Measurements from ENCODE around the gene GGTLC2. TPM values are rescaled to one million over a fixed set of nuclear protein-coding genes. Genes with fewer than 3 reads are reported as not detected.
"Not testable (repeated sequence)": the region's sequence is repeated elsewhere in the genome, so short reads cannot be mapped to it uniquely, and the experiment has no call there.

Gene GGTLC2
- total RNA-seq, 2 donors from 2014 or later, result not detected

- no peaks in the 10 kb centered on the region for H3K36me3 Mint-ChIP-seq
- H3K9me3 Mint-ChIP-seq, result no peaks in the 10 kb centered on the region
- DNase-seq (ENCODE audit: low spot score in 2 of 2) (no peak), ATAC-seq (no peak)
- H3K27ac Mint-ChIP-seq, result no peak overlapping the region
Measured at GRCh38 chr22:22680396-22680795, 36.0 kb downstream of the GGTLC2 start.

GRCh38 chr22:22681221-22681739 is 36.9 kb downstream of the GGTLC2 start:
- no peak overlapping the region for H3K27ac Mint-ChIP-seq
- ATAC-seq (no peak), DNase-seq (ENCODE audit: low spot score in 2 of 2) (no peak)

DNA sequence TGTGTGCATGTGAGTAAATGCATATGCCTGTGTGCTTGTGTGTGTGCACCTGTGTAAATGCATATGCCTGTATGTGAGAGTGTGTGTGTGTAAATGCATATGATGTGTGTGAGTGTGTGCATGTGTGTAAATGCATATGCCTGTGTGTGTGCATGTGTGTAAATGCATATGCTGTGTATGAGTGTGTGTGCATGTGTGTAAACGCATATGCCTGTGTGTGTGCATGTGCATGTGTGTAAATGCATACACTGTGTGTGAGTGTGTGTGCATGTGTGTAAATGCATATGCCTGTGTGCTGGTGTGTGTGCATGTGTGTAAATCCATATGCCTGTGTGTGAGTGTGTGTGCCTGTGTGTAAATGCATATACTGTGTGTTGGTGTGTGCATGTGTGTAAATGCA is 37.8 kb downstream of the GGTLC2 start:
- Mint-ChIP-seq H3K9me3 (no peaks in the 10 kb centered on the region), H3K36me3 (no peaks in the 10 kb centered on the region), H3K27ac (no peak overlapping the region)
- no peak for DNase-seq (ENCODE audit: low spot score in 2 of 2)
- no peak for ATAC-seq

More at GRCh38 chr22:22681221-22681739, 36.9 kb downstream of the GGTLC2 start:
- no peaks in the 10 kb centered on the region for H3K9me3 Mint-ChIP-seq
- no peaks in the 10 kb centered on the region for H3K36me3 Mint-ChIP-seq

DNA sequence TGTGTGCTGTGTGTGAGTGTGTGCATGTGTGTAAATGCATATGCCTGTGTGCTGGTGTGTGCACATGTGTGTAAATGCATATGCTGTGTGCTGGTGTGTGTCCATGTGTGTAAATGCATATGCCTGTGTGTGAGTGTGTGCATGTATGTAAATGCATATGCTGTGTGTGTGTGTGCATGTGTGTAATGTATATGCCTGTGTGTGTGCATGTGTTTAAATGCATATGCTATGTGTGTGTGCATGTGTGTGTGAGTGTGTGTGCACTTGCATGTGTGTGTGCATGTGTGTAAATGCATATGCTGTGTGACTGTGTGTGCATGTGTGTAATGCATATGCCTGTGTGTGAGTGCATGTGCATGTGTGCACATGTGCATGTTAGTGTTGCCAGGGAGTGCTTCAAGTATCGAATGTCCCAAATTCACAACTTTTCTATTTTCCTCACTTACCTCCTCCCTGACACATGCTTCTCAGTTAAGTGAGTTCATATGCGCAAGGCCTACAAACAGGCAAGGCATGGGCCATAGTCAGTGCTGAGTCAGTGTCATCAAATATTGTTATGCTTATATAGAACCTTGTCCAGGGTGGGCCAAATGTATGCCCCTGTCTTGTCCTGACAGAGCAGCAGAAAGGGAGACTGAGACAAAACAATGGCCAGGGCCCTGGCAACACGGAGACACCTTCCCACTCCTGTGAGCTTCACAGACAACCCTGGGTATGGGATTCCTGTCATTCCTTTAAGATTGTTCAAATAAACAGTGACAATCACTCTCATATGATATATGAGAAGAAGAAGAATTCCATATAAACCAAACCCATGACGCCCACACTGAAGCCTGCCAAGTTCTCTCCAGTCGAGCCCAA is 38.6 kb downstream of the GGTLC2 start:
- ATAC-seq, result no peak
- H3K36me3 Mint-ChIP-seq, result no peaks in the 10 kb centered on the region
- peak in 1 of 2 donors; percentile 31 for DNase-seq (ENCODE audit: low spot score in 2 of 2)
- H3K27ac Mint-ChIP-seq, result no peak overlapping the region
- no peaks in the 10 kb centered on the region for H3K9me3 Mint-ChIP-seq

DNA sequence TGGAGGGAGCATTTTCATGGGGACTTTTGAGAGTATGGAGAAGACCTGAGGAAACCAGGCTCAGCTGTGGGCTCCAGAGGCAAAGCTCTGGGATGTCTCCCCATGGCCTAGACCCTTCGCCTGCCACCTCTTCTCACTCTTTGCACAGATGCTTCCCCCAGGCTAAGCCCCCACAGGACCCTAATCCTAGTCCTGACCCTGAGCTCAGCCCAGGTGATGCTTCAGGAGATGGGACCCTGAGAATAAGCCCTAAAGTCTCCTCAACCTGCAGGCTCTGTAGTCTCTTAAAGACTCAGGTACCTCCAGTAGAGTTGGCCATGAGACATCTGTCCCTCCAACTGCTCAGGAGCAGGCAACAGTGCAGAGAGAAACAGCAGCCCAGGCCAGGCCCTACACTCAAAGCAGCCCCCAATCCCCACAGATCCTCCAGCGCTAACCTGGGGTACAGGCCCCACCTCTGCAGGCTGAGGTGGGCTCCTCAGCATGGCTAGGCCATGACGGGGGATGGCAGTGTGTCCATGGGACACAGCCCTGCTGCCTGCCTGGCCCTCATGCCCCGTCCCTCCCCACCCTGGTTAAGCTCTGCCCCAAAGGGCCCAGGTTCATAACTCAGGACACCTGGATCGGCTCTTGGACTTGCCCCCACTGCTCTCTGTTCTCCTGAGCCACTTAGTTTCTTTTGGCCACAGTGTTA is 39.4 kb downstream of the GGTLC2 start:
- no peak for ATAC-seq
- no peaks in the 10 kb centered on the region for H3K36me3 Mint-ChIP-seq
- no peaks in the 10 kb centered on the region for H3K9me3 Mint-ChIP-seq
- no peak for DNase-seq (ENCODE audit: low spot score in 2 of 2)
- H3K27ac Mint-ChIP-seq, result no peak overlapping the region

DNA sequence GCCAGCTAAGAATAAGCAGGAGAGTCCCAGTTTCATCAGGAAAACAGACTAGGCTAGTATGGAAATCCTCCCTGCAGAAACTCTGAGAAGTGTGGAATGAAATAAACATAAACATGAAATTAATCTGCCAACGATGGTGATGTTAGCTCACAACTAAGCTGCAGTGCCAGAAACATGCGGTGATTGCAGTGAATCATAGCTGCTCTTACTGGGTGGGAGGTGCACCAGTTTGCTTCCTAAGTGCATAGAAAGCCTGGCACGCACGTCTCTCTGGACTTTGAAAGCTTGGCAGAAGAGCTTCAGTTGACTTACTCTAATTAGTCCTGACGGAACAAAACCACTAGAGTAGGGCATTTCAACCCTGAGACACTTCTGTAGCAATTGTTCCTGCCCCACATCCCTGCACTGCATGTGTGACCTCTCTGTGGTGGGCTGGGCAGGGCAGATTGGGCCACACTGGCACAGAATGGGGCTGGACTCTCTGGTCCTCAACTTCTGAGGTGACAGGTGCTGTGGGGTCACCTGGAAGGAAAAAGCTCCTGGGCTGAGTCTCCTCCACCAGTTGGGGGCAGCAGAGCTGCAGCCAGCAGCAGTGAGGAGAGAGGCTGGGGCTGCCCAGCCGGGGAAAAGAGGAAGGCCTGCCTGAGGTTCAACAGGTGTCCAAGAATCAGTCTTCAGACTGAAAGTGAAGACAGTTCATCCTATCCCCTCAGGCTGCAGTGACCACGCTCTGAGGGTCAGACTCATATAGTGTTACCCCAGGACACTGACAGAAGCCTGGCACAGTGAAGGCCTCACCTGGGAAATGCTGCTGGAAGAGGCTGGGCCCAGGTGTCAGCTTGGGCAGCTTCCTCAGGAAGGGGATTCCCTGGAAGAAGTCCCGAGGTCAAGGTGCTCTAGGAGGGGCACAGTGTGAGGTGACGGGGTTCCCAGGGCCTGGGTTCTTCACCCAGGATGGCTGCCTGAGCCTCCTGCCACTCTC is 40.5 kb downstream of the GGTLC2 start:
- ATAC-seq (peak in 1 of 2 donors; percentile 50), DNase-seq (ENCODE audit: low spot score in 2 of 2) (peak in 1 of 2 donors; percentile 26)
- no peaks in the 10 kb centered on the region for H3K36me3 Mint-ChIP-seq
- no peaks in the 10 kb centered on the region for H3K9me3 Mint-ChIP-seq
- H3K27ac Mint-ChIP-seq, result peak overlapping the region in 1 of 2 donors; percentile 55

DNA sequence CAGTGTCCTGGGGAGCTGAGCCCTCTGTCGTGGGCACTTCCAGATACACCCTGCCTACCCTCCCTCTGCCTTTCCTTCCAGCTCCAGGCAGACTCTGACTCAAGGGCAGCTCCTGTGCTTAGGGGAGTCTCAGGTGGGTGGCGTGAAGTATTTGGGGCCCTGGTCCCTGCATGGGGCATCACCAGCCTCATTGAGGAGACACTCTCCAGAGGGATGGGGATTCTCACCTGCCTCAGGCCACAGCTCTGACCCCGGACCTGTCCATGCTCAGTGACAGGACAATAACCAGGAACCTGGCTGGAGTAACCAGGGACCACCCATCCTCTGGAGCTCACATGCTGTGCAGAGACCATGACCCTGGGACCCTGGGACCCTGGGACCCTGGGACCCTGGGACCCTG is 41.2 kb downstream of the GGTLC2 start:
- DNase-seq (ENCODE audit: low spot score in 2 of 2), result no peak
- Mint-ChIP-seq H3K36me3 (no peaks in the 10 kb centered on the region), H3K27ac (no peak overlapping the region), H3K9me3 (no peaks in the 10 kb centered on the region)
- no peak for ATAC-seq

DNA sequence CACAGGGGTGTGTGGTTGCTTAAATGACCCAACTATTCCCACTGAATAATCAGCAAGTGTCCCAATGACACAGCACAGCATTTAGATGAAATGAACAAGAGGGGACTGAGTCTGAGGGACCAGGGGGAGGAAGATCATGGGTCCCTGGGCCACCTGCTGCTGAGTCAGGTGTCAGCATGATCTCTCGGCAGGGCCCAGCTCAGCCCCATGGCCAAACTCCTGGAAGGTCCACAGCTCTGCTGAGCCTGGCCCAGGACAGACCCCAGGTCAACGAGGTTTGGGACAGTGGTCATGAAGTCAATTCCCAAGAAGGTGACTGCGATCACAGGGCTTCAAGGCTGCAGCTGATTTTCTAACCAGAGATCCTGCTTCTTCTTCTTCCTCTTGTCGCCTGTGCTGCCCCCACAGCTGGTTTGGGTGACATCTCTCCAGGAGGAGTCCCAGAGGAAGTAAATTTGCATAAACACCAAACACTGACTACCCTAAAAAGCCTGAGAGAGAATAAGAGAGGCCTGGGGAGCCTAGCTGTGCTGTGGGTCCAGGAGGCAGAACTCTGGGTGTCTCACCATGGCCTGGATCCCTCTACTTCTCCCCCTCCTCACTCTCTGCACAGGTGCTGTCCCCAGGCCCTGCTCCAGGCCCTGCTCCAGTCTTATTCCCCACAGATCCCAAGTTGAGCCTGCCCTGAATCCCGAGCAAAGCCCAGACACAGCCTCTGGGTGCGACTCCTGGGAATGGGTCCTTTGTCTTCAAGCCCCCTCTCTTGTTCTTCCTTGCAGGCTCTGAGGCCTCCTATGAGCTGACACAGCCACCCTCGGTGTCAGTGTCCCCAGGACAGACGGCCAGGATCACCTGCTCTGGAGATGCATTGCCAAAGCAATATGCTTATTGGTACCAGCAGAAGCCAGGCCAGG is 42.0 kb downstream of the GGTLC2 start:
- H3K27ac Mint-ChIP-seq, result peak overlapping the region in 1 of 2 donors; percentile 55
- H3K36me3 Mint-ChIP-seq; DNase-seq (ENCODE audit: low spot score in 2 of 2); H3K9me3 Mint-ChIP-seq; ATAC-seq: not testable (repeated sequence)

- no peaks in the 10 kb centered on the region for H3K36me3 Mint-ChIP-seq
- ATAC-seq (peak; percentile 63 to 66), DNase-seq (ENCODE audit: low spot score in 2 of 2) (peak in 1 of 2 donors; percentile 22)
- no peak overlapping the region for H3K27ac Mint-ChIP-seq
- H3K9me3 Mint-ChIP-seq, result no peaks in the 10 kb centered on the region
Measured at GRCh38 chr22:22687638-22688500, 43.5 kb downstream of the GGTLC2 start.

GRCh38 chr22:22689621-22690345 is 45.4 kb downstream of the GGTLC2 start:
- DNase-seq (ENCODE audit: low spot score in 2 of 2) (no peak), ATAC-seq (no peak)
- H3K36me3 Mint-ChIP-seq, result no peaks in the 10 kb centered on the region
- H3K9me3 Mint-ChIP-seq, result no peaks in the 10 kb centered on the region
- no peak overlapping the region for H3K27ac Mint-ChIP-seq

- DNase-seq (ENCODE audit: low spot score in 2 of 2), result no peak
- ATAC-seq, result no peak
- no peaks in the 10 kb centered on the region for H3K9me3 Mint-ChIP-seq
- no peaks in the 10 kb centered on the region for H3K36me3 Mint-ChIP-seq
- peak overlapping the region in 1 of 2 donors; percentile 47 for H3K27ac Mint-ChIP-seq
Measured at GRCh38 chr22:22691055-22691454, 46.6 kb downstream of the GGTLC2 start.

DNA sequence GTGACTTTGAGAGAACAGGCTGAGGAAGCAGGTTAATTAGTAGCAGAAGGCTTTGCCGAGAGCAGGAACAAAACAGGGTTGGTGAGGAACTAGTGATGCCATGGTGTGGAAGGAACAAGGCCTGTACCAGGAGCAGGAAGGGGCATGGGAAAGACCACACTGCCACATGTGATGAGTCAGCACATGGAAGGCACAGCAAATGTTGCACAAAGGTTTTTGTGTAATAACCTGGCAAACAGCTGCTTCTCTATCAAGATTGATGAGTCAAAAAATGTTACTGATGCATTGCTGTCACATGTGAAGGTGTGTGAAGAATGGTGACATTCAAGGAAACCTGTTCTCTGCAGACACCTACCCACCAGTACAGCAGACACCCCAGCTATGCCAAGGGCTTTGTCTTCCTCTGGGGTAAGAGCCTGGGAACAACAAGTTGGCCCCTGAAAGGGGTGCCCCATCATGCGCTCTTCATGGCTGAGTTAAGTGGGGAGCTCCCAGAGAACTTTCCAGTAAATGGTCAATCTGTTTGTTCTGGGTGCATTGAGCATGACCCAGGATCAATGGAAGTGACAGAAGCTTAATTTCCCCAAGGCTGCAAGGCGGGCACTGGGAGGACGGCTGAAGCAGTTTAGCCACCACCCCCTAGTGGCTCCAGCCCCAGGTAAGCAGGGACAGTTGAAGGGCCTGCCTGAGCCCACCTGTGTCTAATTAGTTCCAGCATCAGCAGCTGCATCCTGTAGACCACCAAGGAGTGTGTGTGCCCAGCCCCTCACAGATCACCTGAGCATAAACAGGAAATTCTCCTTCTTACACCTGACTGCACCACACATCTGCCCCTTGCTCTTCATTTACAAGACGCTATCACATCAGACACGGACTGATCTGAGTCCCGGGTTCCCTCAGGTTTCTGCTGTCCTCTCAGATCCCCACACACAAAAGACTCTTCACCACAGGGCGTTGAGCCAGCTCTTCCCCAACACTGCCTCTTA is 47.6 kb downstream of the GGTLC2 start:
- no peaks in the 10 kb centered on the region for H3K36me3 Mint-ChIP-seq
- H3K9me3 Mint-ChIP-seq, result no peaks in the 10 kb centered on the region
- no peak for ATAC-seq
- DNase-seq (ENCODE audit: low spot score in 2 of 2), result no peak
- no peak overlapping the region for H3K27ac Mint-ChIP-seq
